DND-41 (cell line): ENCODE data around the gene TMEM89.

Experiments used
- EZH2 ChIP-seq: IDR thresholded peaks from 3 replicates; pipeline ENCODE4 v1.6.1; 2012; ENCODE audit warnings: borderline replicate concordance, low read depth, mild to moderate bottlenecking, moderate library complexity, low read length, inconsistent platforms; ENCODE audit not compliant: severe bottlenecking
- TF ChIP-seq, protein P1 (sequence below): IDR thresholded peaks from 2 replicates; pipeline ENCODE4 v1.5.1; 2012; ENCODE audit warnings: borderline replicate concordance, low read length, moderate library complexity, mild to moderate bottlenecking; ENCODE audit not compliant: poor library complexity, severe bottlenecking; ENCODE audit errors: extremely low read depth

DNA sequence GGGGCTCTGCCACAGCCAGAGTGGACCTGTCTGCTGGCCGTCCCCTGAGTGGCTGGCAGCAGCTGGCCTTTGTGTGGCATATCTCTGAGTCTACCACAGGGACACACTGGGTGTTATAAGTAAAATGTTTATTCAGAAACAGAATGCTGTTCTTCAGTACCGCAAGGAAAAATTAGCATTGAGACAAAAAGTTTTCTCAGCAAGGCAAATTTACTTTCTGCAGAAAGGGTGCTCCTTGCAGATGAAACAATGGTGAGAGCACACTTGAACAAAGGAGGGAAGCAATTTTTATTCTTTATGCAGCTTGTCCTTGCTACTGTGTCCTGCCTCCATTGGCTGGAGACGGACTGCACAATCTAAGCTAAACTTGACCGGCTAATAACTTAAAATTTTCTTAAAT, 4.0 kb downstream of the TMEM89 start:
- TF ChIP-seq, protein P1, sequence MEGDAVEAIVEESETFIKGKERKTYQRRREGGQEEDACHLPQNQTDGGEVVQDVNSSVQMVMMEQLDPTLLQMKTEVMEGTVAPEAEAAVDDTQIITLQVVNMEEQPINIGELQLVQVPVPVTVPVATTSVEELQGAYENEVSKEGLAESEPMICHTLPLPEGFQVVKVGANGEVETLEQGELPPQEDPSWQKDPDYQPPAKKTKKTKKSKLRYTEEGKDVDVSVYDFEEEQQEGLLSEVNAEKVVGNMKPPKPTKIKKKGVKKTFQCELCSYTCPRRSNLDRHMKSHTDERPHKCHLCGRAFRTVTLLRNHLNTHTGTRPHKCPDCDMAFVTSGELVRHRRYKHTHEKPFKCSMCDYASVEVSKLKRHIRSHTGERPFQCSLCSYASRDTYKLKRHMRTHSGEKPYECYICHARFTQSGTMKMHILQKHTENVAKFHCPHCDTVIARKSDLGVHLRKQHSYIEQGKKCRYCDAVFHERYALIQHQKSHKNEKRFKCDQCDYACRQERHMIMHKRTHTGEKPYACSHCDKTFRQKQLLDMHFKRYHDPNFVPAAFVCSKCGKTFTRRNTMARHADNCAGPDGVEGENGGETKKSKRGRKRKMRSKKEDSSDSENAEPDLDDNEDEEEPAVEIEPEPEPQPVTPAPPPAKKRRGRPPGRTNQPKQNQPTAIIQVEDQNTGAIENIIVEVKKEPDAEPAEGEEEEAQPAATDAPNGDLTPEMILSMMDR = no peak
- no peak for TF ChIP-seq EZH2
